GM12874 (cell line): ENCODE measurements around the gene NDRG2.

Experiments
- TF ChIP-seq, protein P1 (sequence below): IDR thresholded peaks from 2 replicates; pipeline ENCODE4 v1.5.1; 2011; ENCODE audit warnings: low read depth, mild to moderate bottlenecking, control low read depth, low read length, moderate library complexity; ENCODE audit not compliant: insufficient read depth

The NDRG2 gene

DNA sequence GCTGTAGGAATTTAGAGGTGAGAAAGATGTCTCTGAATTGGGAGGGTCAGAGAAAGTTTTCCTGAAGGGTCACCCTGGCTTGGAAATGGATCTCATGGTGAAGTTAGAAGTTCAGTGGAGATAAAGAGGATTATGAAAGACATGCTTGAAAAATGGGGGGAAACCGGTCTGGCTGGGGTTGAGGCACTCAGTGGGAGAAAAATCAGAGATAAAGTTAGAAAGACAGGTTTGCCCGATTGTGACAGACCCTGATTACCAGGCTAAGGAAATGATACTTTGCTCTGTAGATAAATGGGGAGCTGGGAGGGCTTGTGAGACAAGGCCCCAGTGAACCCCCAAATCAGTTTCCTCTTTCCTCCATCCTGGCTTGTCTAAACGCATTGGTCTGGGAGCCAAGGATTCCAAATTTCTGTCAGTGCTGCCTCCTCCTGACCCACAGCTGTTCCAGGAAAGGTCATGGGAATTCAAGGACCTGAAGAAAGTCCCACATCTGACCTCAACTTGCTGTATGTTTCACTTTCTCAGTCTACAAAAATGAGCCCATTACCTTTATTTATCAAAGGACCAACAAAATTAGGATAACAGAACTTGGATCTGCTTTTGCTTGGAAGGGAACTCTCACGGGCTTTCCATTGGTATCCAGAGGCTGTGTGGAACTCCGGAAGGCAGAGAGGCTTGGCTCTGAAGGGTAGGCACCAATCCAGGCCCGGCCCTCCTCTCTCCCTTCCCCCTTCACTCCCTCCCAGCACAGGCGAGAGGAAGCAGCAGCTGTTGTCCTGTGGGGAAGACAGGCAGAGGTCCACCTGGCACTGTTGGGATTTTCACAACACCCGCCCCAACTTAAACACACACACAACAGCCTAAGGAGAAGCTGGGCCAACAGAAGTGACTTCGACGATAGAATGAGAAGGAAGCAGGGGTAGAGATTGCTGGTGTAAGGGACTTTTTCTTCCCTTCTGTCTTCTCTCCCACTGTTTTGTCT, 13.9 kb upstream of the NDRG2 start:
- TF ChIP-seq, protein P1, sequence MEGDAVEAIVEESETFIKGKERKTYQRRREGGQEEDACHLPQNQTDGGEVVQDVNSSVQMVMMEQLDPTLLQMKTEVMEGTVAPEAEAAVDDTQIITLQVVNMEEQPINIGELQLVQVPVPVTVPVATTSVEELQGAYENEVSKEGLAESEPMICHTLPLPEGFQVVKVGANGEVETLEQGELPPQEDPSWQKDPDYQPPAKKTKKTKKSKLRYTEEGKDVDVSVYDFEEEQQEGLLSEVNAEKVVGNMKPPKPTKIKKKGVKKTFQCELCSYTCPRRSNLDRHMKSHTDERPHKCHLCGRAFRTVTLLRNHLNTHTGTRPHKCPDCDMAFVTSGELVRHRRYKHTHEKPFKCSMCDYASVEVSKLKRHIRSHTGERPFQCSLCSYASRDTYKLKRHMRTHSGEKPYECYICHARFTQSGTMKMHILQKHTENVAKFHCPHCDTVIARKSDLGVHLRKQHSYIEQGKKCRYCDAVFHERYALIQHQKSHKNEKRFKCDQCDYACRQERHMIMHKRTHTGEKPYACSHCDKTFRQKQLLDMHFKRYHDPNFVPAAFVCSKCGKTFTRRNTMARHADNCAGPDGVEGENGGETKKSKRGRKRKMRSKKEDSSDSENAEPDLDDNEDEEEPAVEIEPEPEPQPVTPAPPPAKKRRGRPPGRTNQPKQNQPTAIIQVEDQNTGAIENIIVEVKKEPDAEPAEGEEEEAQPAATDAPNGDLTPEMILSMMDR: no peak

DNA sequence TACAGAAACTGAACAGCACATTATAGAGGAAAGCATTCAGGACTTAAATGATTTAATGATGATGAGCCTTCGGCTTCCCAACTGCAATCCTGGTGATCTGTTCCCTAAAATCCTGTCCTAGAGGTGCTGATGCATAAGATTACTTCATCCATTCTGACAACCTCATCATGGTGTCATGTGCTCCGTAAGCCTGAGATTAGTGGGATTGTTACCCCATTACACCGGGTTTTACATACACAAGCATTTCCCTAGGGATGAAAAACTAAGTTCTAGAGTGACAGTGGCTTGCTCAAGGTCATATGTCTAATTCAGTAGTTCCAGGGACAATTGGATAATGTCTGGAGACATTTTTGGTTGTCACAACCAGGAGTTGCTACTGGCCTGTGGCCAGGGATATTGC, 12.3 kb upstream of the NDRG2 start:
- TF ChIP-seq, protein P1: no peak

DNA sequence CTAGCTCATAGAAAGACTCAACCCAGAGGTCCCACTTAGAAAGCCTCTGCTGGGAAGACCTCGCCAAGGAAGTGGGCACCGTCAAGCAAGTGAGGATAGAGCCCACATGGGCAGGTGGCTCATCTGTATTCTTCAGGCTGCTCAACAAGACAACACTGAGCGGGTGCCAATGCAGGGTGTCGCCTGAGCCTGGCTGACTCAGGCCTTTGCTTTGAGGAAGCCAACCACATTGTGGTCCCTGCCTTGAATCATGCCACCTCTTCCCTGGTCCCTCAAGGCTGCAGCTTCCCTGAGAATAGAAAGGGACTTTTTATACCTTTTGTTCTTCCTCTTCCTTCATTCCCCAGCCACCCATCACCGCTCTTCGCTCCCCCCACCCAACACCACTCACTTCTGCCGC, 11.9 kb upstream of the NDRG2 start:
- TF ChIP-seq, protein P1: no peak

DNA sequence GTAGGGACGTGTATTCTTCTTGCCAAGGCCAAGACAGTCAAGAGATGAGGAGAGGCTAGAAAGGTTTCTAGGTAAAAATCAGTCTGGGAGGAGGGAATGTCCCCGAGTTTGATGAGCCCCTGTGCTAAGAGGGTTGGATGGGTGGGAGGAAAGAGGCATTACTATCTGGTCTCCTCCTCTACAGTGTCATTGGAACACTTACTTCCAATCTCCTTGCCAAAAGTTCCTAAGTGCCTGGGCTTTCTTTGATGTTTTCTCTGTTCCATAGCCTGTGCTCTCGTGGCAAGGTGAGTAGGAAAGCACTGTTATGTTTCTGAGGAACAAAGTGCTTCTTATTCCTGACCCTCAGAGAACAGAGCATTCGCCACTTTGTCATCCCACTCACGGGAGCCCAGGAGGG, 9.8 kb upstream of the NDRG2 start, which contains the start of gene RNASE13:
Gene RNASE13 (minus strand): TSS at position 101 of the 400 bp plus-strand sequence. CDS start 519 bp downstream, outside the sequence.
- TF ChIP-seq, protein P1: no peak

DNA sequence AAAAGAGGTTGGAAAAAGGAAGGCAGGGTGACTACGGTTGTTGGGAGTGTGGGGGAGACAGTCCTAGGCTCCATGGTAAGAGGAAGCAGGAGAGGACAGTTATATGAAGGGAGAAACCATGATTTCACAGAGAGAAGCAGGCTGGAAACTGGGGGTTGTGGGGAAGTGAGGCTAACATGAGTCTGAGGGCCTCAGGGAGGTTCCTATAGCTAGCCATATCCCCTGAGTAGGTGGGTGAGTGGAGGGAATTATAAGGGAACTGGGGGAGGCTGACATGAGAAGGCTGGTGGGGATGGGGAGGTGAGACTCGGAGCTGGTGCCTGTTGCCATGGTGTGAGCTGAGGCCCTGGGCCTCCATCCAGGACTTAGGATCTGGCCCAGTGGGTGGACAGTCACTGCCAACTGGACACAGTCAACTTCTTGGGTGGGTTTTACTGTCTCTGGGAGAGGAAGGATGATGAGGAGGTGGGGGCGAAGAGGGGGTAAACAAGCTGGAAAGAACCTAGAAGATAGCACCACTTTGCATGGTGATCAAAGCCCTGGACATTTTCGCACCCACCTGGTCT, 8.4 kb upstream of the NDRG2 start:
- TF ChIP-seq, protein P1: no peak

DNA sequence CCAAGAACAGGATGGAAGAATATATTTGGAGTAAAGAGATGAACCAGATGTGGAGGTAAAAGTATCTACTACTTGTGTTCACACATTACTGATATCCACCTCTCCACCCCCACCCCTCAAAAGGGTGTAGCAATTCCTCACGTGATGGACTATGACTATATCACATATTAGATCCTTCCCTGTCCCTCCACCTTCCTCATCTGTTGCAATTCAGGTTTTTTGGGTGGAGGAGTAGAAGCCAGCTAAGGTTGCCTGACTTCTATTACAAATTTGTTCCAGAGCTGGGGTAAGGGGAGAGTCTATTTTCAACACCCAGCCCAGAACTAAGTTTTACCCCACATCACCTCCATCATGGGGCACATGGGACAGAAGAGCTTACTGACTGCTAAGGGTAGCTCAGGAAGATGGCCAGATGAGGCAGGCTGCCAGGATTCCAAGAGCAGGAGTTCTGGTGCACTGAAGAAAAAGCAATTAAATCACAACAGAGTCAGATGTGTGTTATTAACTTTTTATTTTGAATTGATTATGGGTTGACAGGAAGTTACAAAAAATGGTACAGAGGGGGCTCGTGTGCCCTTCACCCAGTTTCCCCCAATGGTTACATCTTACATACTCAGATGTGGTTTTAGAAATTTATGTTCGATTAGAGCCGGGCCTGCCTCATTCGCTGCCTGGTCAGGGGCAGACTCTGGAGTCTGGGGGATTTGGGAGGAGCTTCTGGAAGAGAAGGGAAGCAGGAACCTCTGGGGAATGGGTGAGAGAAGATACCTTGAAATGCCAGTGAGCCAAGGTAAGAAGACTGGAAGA, 7.7 kb upstream of the NDRG2 start:
- TF ChIP-seq, protein P1: no peak

DNA sequence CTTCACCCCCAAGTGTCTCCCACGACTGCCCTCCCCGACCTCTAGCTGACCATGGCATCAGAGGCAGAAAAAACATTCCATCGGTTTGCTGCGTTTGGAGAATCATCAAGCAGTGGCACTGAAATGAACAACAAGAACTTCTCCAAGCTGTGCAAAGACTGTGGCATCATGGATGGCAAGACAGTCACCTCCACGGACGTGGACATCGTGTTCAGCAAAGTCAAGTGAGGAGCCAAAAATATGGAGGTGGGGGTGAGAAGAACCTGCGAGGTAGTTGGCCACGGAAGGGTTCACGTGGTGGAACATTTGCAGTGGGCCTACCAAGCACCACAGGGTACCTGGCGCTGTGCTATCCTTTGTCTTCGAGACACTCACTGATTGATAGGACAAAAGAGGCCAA, 5.7 kb upstream of the NDRG2 start:
- TF ChIP-seq, protein P1: no peak
